ENCODE data around the gene PKNOX2. TPM values are rescaled to one million over a fixed set of nuclear protein-coding genes. Genes with fewer than 3 reads are reported as not detected.

PKNOX2 gene
- total and polyA plus RNA-seq, 10 donors: 0.80 to 8.9 (median 3.5) TPM

- DNase-seq: peak; percentile 51
- no peak for TF ChIP-seq POLR2AphosphoS5 (IDR thresholded peaks at IDR 0.05)
- TF ChIP-seq, protein P1, sequence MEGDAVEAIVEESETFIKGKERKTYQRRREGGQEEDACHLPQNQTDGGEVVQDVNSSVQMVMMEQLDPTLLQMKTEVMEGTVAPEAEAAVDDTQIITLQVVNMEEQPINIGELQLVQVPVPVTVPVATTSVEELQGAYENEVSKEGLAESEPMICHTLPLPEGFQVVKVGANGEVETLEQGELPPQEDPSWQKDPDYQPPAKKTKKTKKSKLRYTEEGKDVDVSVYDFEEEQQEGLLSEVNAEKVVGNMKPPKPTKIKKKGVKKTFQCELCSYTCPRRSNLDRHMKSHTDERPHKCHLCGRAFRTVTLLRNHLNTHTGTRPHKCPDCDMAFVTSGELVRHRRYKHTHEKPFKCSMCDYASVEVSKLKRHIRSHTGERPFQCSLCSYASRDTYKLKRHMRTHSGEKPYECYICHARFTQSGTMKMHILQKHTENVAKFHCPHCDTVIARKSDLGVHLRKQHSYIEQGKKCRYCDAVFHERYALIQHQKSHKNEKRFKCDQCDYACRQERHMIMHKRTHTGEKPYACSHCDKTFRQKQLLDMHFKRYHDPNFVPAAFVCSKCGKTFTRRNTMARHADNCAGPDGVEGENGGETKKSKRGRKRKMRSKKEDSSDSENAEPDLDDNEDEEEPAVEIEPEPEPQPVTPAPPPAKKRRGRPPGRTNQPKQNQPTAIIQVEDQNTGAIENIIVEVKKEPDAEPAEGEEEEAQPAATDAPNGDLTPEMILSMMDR (IDR thresholded peaks at IDR 0.05 in 8 of 11, conservative IDR thresholded peaks at IDR 0.05 in 3 of 11): no peak
- no peak for TF ChIP-seq POLR2A (IDR thresholded peaks at IDR 0.05)
- H3K27ac ChIP-seq: no peak overlapping the region
- peaks cover 0 to 4% (median 0%) of the 10 kb centered on the region in 6 donors for H3K36me3 ChIP-seq
- no peak overlapping the region for H3K4me3 ChIP-seq
- intact Hi-C loops (cut with DNase I; ENCODE audit: low total_unique reads): no loop called here
- WGBS, 5 donors: 82 to 100% (median 93%) methylated on average over 4 of the region's 4 CpGs
- peaks cover 0 to 17% (median 0%) of the 10 kb centered on the region in 7 donors for H3K27me3 ChIP-seq (replicated peaks in 1 of 7)
- no peaks in the 10 kb centered on the region for H3K9me3 ChIP-seq
- H3K4me1 ChIP-seq: no peaks in the 10 kb centered on the region
These were observed 249.6 kb downstream of the PKNOX2 start for GRCh38 chr11:125414121-125414520.

DNA sequence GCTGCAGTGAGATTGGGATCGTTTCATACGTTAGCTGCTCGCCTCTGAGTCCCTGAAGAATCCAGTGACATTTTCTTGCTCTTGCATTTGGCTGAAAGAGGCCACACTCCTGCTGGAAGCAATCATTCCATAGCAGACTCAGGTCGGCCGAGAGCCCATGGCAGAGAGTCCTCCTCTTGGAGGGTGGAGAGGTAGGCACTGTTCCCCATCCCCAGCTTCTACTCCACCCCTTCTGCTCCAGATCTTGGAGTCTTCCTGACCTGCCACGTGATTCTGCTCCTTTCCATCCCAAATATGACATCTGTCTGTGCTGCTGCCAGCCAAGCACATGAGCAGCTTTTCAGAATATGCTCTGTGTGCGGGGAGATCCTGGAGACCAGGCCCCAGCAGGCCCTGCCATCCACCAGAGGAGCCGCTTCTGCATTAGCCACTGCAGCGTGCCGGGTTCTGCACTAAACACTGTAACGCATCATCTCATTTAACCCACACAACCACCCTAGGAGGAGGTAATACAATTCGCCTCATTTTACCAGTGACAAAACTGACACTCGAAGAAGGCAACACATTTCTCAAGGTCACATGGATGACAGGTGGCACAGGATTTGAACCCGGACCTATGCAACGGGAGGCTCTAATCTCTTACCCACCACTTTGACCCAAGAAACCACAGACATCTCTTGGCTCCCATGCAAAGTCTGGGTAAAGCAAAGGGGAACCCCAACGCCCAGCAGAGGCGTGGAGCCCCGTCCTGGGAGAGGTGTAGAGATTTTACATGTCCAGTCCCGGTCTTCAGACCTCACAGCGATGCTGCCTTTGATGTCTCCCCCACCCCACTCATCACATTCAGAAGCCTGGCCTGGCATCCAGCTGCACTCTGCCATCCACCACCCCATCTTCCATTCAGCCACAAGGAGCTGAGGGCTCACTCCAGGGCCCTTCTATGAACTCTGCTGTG is 252.7 kb downstream of the PKNOX2 start:
- peak; percentile 60 for DNase-seq
- 67 to 84% (median 78%) methylated on average over 17 to 20 of the region's 20 CpGs for WGBS, 5 donors
- TF ChIP-seq POLR2A (IDR thresholded peaks at IDR 0.05) (no peak), POLR2AphosphoS5 (IDR thresholded peaks at IDR 0.05) (no peak)
- TF ChIP-seq, protein P1 (IDR thresholded peaks at IDR 0.05 in 8 of 11, conservative IDR thresholded peaks at IDR 0.05 in 3 of 11): no peak
- Histone ChIP-seq H3K27me3 (replicated peaks in 1 of 7) (peaks cover 0 to 4% (median 0%) of the 10 kb centered on the region in 7 donors), H3K27ac (no peak overlapping the region), H3K4me1 (no peaks in the 10 kb centered on the region), H3K4me3 (no peak overlapping the region), H3K36me3 (peaks cover 0 to 4% (median 0%) of the 10 kb centered on the region in 6 donors), H3K9me3 (no peaks in the 10 kb centered on the region)
- intact Hi-C loops (cut with DNase I; ENCODE audit: low total_unique reads): no loop called here

DNA sequence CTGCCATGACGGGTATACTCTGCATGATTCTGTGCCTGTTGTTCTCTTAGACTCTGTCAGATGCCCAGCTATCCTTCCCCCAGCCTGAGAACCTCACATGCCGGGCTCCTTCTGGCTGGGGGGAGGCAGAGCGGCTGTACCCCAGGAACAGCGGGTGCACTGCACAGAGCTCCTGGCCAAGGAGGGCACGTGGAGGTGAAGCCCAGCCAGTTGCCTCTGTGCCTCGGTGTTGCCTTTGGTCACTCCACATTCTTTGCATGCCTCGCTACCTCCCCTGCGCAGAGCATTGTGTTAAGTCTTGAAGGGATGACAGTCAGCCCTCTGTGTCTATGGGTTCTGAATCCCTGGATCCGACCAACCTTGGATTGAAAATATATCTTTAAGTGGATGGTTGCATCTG is 253.8 kb downstream of the PKNOX2 start:
- Histone ChIP-seq H3K4me1 (no peaks in the 10 kb centered on the region), H3K36me3 (peaks cover 0 to 4% (median 0%) of the 10 kb centered on the region in 6 donors), H3K27ac (no peak overlapping the region), H3K4me3 (no peak overlapping the region), H3K9me3 (no peaks in the 10 kb centered on the region), H3K27me3 (replicated peaks in 1 of 7) (peaks cover 0 to 4% (median 0%) of the 10 kb centered on the region in 7 donors)
- 77 to 82% (median 79%) methylated on average over 7 to 9 of the region's 9 CpGs for WGBS, 5 donors
- intact Hi-C loops (cut with DNase I; ENCODE audit: low total_unique reads): no loop called here
- DNase-seq: peak; percentile 49
- TF ChIP-seq, protein P1 (IDR thresholded peaks at IDR 0.05 in 8 of 11, conservative IDR thresholded peaks at IDR 0.05 in 3 of 11): no peak
- TF ChIP-seq POLR2AphosphoS5 (IDR thresholded peaks at IDR 0.05) (no peak), POLR2A (IDR thresholded peaks at IDR 0.05) (no peak)

DNA sequence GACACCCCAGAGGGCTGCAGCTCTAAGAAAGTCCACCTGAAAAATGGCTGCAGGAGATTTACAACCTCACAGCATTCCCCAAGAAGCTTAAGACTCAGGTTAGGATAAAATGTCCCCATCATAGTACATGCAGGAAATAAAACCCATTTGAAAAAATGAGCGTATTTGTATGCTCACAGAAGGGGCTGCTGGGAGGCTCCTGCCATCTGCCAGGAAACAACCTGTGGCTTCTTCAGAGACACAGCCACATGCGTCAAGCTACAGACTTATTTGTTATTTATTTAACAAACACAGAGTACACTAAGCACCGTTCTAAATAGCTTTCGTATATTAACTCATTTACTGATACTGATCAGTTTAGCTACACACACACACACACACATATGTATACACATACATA is 258.1 kb downstream of the PKNOX2 start:
- intact Hi-C loops (cut with DNase I; ENCODE audit: low total_unique reads): no loop called here
- no peaks in the 10 kb centered on the region for H3K9me3 ChIP-seq
- TF ChIP-seq, protein P1 (IDR thresholded peaks at IDR 0.05 in 8 of 11, conservative IDR thresholded peaks at IDR 0.05 in 3 of 11): no peak
- no peak for TF ChIP-seq POLR2AphosphoS5 (IDR thresholded peaks at IDR 0.05)
- no peak for TF ChIP-seq POLR2A (IDR thresholded peaks at IDR 0.05)
- peak; percentile 4 for DNase-seq
- H3K4me1 ChIP-seq: no peaks in the 10 kb centered on the region
- no peak overlapping the region for H3K4me3 ChIP-seq
- H3K36me3 ChIP-seq: no peaks in the 10 kb centered on the region
- peaks cover 0 to 12% (median 0%) of the 10 kb centered on the region in 7 donors for H3K27me3 ChIP-seq (replicated peaks in 1 of 7)
- 80 to 93% (median 86%) methylated on average over 4 of the region's 4 CpGs for WGBS, 5 donors
- no peak overlapping the region for H3K27ac ChIP-seq
